ENCODE measurements around the gene GVQW3. TPM values are rescaled to one million over a fixed set of nuclear protein-coding genes. Genes with fewer than 3 reads are reported as not detected.
A peak's percentile ranks its signal among the peaks of the same experiment; 100 is the strongest.

GVQW3 gene
- total RNA-seq, 3 donors from 2014 or later = 1.3 to 5.4 (median 3.9) TPM

DNA sequence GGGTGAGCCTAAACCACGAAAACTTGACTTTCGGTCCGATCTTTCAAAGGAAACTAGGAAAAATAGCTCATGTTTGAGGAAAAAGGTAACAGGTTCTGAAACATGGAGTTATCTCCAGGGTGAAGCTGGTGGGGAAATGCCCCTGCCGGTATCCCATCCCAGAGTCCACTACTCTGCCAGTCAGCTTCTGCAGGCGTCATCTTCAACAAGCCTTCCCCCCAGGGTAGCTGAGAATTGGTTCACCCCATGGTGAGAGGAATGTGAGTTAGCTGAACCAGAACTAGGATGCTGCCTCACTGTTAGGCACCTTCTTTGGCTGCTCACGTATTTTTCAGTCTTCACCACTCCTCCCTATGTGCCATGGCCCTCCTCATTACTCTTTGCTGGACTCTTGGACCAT is 1.1 kb downstream of the GVQW3 start:
- Histone ChIP-seq H3K27me3 (no peaks in the 10 kb centered on the region), H3K4me3 (peak overlapping the region in 2 of 3 donors; percentile 98 to 99), H3K27ac (no peak overlapping the region), H3K4me1 (peaks cover 0 to 3% of the 10 kb centered on the region in 2 donors), H3K9me3 (no peaks in the 10 kb centered on the region), H3K36me3 (no peaks in the 10 kb centered on the region)
- DNase-seq (ENCODE audit: low spot score in 2 of 2) = no peak
- TF ChIP-seq POLR2A (IDR thresholded peaks at IDR 0.05) (no peak), CTCF (IDR thresholded peaks at IDR 0.05) (no peak), POLR2AphosphoS5 (IDR thresholded peaks at IDR 0.05) (no peak)
- intact Hi-C loops (cut with DNase I; ENCODE audit: low total_unique reads) = no loop called here

- no peaks in the 10 kb centered on the region for H3K36me3 ChIP-seq
- H3K4me3 ChIP-seq = no peak overlapping the region
- TF ChIP-seq POLR2AphosphoS5 (IDR thresholded peaks at IDR 0.05) (no peak), POLR2A (IDR thresholded peaks at IDR 0.05) (no peak), CTCF (IDR thresholded peaks at IDR 0.05) (no peak)
- no peaks in the 10 kb centered on the region for H3K27me3 ChIP-seq
- intact Hi-C loops (cut with DNase I; ENCODE audit: low total_unique reads) = no loop called here
- H3K9me3 ChIP-seq = no peaks in the 10 kb centered on the region
- DNase-seq (ENCODE audit: low spot score in 2 of 2) = no peak
- no peak overlapping the region for H3K27ac ChIP-seq
- no peaks in the 10 kb centered on the region for H3K4me1 ChIP-seq
These were observed 4.8 kb downstream of the GVQW3 start for GRCh38 chr11:76385903-76386302.

DNA sequence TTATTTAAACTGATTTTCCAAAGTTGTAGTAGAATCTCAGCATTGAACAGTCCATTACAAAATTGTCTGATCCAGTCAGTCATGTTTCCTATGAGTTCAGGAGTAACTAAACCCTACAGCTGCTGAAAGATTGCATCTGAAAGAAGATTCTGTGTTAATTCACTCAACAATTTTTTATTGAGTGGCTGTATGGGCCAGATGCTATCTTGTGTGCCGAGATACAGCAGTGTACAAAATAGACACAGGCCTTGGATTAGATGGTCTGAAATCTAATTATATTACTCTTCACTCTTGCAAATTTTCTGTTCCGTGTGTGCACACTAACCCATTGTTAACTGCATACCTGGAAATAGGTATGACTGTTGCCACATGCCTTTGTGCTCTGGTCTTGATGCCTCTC is 7.3 kb downstream of the GVQW3 start:
- Histone ChIP-seq H3K27me3 (no peaks in the 10 kb centered on the region), H3K4me1 (no peaks in the 10 kb centered on the region), H3K27ac (no peak overlapping the region), H3K4me3 (no peak overlapping the region), H3K9me3 (no peaks in the 10 kb centered on the region), H3K36me3 (no peaks in the 10 kb centered on the region)
- TF ChIP-seq POLR2AphosphoS5 (IDR thresholded peaks at IDR 0.05) = no peak
- TF ChIP-seq POLR2A (IDR thresholded peaks at IDR 0.05) = no peak
- TF ChIP-seq CTCF (IDR thresholded peaks at IDR 0.05) = no peak
- intact Hi-C loops (cut with DNase I; ENCODE audit: low total_unique reads) = no loop called here
- no peak for DNase-seq (ENCODE audit: low spot score in 2 of 2)

- Histone ChIP-seq H3K4me1 (no peaks in the 10 kb centered on the region), H3K9me3 (no peaks in the 10 kb centered on the region), H3K4me3 (no peak overlapping the region), H3K27me3 (no peaks in the 10 kb centered on the region), H3K27ac (peak overlapping the region; percentile 16 to 56), H3K36me3 (no peaks in the 10 kb centered on the region)
- peak in 1 of 3 donors; percentile 42 for TF ChIP-seq POLR2AphosphoS5 (IDR thresholded peaks at IDR 0.05)
- no peak for TF ChIP-seq CTCF (IDR thresholded peaks at IDR 0.05)
- peak; percentile 24 to 54 for DNase-seq (ENCODE audit: low spot score in 2 of 2)
- intact Hi-C loops (cut with DNase I; ENCODE audit: low total_unique reads) = no loop called here
These were observed 9.9 kb downstream of the GVQW3 start for GRCh38 chr11:76391021-76391420.

GRCh38 chr11:76391811-76392475 is 10.8 kb downstream of the GVQW3 start:
- Histone ChIP-seq H3K36me3 (no peaks in the 10 kb centered on the region), H3K9me3 (no peaks in the 10 kb centered on the region), H3K4me3 (no peak overlapping the region), H3K27ac (no peak overlapping the region), H3K27me3 (no peaks in the 10 kb centered on the region), H3K4me1 (no peaks in the 10 kb centered on the region)
- no peak for DNase-seq (ENCODE audit: low spot score in 2 of 2)
- TF ChIP-seq POLR2AphosphoS5 (IDR thresholded peaks at IDR 0.05) = no peak
- TF ChIP-seq CTCF (IDR thresholded peaks at IDR 0.05) = no peak
- TF ChIP-seq POLR2A (IDR thresholded peaks at IDR 0.05) = no peak
- intact Hi-C loops (cut with DNase I; ENCODE audit: low total_unique reads) = no loop called here
